ENCODE measurements around the gene ATR.

DNA sequence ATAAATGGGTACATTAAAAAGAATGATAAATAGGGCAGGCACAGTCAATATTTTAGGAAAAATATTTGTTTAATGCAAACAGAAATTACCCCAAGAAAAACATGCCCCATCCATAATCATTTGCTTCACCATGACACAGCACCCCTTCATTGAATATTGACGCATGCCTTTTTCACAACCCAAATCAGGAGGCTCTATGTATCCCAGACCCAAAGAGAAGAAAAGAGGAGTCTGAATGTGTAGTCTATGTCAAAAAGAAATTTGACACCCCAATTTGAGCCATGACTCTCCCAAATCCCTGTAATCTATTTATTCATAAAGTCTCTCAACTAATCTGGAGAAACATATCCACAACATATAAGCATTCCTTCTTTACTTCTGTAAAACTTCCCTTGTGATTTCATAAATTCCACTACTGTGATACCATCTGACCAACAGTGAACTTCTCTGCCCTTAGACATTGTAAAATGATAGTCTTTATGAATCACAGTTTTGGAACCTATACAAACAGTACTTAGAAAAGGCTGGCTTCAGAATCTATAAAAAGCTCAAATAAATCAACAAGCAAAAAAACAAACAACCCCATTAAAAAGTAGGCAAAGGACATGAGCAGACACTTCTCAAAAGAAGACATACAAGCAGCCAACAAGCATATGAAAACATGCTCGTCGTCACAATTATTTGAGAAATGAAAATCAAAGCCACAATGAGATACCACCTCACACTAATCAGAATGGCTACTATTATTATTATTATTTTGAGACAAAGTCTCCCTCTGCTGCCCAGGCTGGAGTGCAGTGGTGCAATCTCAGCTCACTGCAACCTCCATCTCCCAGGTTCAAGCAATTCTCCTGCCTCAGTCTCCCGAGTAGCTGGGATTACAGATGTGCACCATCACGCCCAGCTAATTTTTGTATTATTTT, 77.3 kb downstream of the ATR start:
- TF ChIP-seq CTCF (IDR thresholded peaks at IDR 0.05; ENCODE audit: low read depth, low read length), result no peak
- TF ChIP-seq EZH2phosphoT487 (IDR thresholded peaks at IDR 0.05; ENCODE audit: low read depth), result no peak

Data from OCI-LY3 (cell line).